Measurements from ENCODE around the gene RNF150. TPM values are rescaled to one million over a fixed set of nuclear protein-coding genes. Genes with fewer than 3 reads are reported as not detected.
"Not testable (repeated sequence)": the region's sequence is repeated elsewhere in the genome, so short reads cannot be mapped to it uniquely, and the experiment has no call there.

The RNF150 gene
- total RNA-seq, 1 donor from 2014 or later = 19.8 TPM

DNA sequence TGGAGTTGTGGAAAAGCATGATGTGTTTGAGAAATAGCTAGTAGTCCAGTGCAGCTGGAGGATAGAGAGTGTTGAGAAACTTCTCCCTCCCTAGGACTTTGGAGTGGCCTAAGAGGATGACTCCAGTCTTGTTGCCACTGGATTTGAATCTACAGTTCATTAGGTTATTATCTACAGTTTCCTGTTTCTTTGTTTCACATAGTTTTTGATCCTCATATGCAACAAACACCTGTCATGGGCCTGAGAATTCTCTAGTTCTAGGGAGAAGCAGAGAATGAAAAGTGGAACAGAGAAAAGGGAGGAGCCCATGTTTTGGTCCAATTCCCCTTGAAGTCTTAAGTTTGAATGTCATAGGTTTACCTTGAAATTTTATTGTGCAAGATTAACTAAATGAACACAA lies 303.4 kb downstream of the RNF150 start:
- no peak for DNase-seq (ENCODE audit: low spot score)

DNA sequence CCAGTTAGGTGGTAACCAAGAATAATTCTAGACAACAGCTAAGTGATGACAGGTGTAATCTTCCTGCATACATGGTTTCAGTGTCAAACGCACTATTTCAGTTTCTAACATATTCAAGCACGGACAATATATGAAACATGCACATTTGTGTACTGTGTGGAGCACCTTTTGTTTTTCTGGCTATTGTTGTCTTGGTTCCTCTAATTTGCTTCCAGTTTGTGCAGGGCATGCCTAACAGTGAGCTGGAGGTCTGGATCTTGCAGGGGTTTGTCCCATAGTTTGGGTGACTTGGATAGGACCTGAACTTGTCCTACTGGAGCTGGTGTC lies 306.6 kb downstream of the RNF150 start:
- DNase-seq (ENCODE audit: low spot score) = no peak

DNA sequence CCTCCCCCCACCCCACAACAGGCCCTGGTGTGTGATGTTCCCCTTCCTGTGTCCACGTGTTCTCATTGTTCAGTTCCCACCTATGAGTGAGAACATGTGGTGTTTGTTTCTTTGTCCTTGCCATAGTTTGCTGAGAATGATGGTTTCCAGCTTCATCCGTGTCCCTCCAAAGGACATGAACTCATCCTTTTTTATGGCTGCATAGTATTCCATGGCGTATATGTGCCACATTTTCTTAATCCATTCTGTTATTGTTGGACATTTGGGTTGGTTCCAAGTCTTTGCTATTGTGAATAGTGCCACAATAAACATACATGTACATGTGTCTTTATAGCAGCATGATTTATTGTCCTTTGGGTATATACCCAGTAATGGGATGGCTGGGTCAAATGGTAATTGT lies 312.7 kb downstream of the RNF150 start:
- DNase-seq (ENCODE audit: low spot score) = not testable (repeated sequence)

DNA sequence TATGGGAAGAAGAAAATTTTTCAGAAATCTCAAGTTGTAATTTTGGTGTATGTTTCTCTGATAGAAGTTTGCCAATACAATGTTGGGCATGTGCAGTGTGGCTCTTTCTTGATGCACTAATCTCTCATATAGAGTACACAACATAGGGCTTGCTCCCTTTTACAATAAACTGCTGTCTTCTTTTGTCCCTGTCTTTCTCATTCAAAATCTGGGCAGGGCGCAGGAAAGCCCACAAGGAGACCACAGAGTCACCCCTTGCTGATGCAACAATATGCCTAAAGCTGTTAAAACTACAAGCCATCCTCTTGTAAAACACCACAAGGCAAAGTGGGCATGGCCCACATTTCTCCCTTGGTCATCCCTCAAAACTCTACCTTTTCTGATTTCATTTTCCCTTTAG lies 313.7 kb downstream of the RNF150 start:
- no peak for DNase-seq (ENCODE audit: low spot score)

DNA sequence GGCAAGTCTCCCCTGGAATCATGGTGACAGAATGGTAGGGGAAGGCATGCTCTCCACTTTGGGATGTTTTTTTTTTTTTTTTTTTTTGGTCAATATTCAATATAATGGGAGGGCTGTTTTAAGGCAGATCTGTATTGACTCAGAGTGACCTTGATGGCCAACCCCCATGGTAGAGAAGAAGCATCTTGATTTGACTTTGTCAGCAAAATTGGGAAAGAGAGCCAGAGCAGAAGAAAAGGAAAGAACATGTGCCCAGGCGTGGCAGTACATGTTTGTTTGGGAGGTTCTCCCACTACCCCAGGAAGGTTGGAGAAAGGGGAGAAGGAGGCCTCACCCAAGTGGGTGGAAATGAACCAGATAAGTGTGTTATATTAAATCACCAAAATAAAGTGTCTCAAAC lies 314.8 kb downstream of the RNF150 start:
- DNase-seq (ENCODE audit: low spot score) = no peak

DNA sequence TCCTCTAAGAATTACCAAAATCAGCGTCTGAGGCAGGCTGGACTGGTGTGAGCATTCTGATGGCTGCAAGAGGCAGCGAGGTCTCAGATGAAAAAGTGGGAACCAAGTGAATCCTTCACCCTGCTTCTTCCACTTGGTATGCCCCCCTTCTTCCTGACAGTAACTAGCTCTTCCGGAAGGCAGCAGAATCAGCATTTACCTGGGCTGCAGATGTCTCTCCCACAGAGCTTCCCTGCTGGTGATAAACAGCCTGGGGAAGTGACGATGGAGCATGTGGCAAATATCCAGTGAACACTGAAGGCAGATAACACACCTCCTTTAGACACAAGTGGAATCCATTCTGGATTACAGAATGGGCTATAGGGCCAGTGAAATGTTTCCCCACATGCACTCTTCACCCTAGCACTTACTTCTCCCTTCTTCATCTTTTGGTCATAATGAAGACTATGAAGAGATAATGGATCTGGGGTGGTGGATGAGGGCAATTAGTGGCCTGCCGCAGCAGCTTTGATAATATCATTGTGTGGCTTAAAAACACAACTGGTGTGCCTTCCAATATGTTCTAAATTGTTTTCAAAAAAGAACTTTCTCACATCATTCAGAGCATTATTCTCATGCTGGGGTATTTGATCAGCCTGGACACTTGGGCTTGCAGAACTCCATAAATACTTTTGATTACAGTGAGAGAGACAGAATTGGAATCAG lies 316.3 kb downstream of the RNF150 start:
- no peak for DNase-seq (ENCODE audit: low spot score)

DNA sequence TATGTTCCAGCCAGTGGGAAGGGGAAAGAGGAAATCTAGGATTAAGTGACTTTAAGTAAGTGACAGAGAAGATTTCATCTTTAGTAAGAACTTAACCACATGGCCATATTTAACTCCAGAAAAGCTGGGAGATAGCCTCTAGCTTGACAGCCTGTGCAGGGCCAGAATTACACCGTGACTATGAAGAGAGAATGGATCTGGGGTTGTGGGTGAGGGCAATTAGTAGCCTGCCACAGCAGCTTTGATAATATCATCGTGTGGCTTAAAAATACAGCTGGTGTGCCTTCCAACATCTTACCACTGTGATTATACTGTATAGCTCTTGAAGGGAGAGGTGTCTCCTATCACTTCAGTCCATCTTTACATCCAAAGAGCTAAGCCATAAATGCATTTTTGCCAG lies 319.5 kb downstream of the RNF150 start:
- DNase-seq (ENCODE audit: low spot score) = no peak

DNA sequence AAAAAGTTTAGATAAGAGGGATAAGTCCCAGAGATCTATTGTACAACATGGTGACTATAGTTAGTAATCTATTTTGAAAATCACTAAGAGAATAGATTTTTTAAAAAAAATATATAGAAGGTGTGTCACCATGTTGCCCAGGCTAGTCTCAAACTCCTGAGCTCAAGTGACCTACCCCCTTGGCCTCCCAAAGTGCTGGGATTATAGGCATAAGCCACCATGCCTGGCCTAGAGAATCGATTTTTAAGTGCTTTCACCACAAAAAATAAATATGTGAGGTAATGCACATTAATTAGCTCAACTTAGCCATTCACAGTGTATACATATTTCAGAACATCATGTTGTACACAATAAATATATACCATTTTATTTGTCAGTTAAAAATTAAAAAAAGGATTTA lies 320.4 kb downstream of the RNF150 start:
- no peak for DNase-seq (ENCODE audit: low spot score)

DNA sequence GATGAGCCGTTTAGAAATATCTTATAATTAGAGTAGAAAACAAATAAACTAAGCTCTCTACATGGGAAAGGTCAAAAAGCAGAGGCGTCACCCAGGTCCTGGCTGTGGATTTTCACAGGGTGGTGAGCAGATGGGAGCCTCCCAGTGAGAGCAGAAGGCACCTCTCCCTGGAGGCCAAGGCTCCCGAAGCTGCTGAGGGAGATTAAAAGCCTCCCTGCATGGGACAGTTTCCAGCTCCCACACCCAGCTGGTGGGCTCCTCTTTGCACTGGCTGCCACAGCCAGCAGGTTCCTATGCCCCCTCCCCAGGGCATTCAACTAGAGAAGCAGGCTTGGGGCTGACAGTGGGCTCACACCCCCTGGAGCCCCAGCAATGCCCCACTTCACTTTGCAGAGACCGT lies 321.8 kb downstream of the RNF150 start:
- DNase-seq (ENCODE audit: low spot score) = no peak

DNA sequence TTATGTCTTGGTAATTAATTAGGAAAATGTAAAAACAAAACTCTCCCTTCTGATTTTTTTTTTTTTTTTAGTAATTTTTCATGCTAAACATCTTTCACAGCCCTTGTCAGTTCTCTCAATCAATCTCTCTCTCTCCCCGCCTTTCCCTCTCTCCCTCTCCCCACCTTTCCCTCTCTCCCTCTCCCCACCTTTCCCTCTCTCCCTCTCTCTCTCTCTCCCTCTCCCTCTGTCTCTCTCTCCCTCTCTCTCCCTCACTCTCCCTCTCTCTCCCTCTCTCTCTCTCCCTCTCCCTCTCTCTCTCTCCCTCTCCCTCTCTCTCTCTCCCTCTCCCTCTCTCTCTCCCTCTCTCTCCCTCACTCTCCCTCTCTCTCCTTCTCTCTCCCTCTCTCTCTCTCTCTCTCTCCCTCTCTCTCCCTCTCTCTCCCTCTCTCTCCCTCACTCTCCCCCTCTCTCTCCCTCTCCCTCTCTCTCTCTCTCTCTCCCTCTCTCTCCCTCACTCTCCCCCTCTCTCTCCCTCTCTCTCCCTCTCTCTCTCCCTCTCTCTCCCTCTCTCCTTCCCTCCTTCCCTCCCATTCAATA lies 322.6 kb downstream of the RNF150 start:
- DNase-seq (ENCODE audit: low spot score) = not testable (repeated sequence)

Other genes with a start within 250 kb of the RNF150 start
- 39.0 TPM for gene ZNF330, start 87.4 kb upstream of the RNF150 start, total RNA-seq

Measured in ureter (tissue), 1 donor.